GM18870 (cell line): ENCODE measurements around the gene ATP5MC3.

ENCODE experiments used
- ATAC-seq: cut with Tn5 transposase; IDR thresholded peaks from one replicate; pipeline ENCODE4 v1.9.1; 2021; ENCODE audit warnings: moderate library complexity; ENCODE audit not compliant: unreplicated experiment

ATP5MC3 gene

DNA sequence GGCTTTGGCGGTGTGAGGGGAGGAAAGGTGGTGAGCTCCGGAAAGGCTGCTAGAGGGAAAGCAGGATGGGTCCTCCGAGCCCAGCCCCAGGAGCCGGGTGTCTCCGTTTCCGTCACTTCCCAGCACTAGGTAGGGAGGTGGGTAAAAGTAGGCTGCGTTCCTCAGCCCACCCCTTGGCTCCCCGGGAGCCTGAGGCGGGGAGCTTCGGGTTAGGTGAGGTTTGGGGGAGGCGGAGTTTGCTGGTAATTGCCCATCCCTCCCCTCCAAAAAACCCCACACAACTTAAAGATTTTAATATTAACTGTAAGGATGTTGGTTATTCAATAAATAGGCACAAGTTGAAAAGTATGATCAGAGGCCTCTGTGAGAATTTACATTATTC is 13.0 kb downstream of the ATP5MC3 start:
- ATAC-seq: peak; percentile 19

DNA sequence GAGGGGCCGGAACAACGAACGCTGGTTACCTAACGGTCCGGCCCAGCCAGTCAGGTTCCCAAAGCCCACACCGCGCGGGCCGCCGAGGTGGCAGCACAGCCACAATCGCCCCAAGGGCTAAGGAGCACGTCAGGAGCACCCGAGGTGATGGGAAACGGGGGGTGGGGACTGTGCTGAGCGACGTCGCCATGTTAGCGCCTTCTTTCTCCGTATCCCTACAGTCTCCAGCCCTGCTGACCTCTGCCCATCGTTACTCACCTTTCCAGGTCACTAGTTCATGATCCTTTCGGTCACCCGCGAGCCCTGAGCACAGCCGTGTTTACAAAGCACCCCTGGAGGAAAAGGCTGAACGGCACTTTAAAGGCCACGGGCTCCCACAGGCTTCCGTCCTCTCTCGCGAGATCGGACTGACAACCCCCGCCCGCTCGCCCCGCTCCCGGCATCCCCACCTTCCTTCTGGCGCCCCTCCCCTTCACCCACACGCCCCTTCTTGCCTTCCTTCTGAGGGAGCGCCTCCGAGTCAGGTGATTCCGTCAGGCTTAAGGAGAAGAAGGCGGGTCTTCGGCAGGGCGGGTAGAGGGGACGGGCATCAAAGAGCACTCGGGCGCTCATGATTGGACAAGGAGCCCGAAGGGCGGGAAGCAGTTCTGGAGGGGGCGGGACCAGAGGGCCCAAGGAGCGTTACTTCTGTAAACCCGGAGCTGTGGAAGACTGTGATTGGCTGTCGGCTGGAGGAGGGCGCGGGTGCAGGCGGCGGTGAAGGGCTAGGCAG is 13.5 kb downstream of the ATP5MC3 start, which contains the start of gene ATF2:
Gene ATF2, minus strand, starts transcription at position 412 of the 772 bp plus-strand sequence. CDS start 31,760 bp downstream, outside the sequence.
- peak; percentile 96 for ATAC-seq

GRCh38 chr2:175167076-175167791 is 14.3 kb downstream of the ATP5MC3 start:
- ATAC-seq: no peak

DNA sequence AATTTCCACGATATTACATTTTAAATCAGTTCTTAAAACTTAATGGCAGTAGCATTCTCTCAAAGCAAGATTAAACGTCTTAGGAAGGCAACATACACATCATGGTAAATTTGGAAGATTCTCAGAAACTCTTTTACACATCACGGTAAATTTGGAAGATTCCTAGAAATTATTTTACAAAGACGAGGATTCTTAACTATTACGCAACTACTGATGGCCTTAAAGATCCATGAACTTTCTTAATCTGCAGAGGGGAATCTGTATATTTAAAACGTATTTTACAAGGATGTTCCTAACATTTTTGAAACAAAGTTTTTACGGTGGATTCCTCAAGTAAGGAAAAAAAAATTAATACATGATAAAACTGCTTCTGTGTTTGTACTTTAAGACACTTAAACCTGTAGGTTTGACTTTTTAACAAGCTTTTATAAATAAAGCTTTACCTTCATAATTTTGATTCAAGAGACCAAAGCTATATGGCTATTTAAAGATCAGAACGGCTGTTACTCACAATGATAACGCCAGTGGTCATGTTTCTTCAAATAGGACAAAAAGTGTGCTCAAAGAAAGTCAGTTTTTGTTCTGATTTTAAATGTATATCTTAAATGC is 15.2 kb downstream of the ATP5MC3 start:
- ATAC-seq: no peak

GRCh38 chr2:175164235-175164634 is 17.3 kb downstream of the ATP5MC3 start:
- ATAC-seq: no peak

DNA sequence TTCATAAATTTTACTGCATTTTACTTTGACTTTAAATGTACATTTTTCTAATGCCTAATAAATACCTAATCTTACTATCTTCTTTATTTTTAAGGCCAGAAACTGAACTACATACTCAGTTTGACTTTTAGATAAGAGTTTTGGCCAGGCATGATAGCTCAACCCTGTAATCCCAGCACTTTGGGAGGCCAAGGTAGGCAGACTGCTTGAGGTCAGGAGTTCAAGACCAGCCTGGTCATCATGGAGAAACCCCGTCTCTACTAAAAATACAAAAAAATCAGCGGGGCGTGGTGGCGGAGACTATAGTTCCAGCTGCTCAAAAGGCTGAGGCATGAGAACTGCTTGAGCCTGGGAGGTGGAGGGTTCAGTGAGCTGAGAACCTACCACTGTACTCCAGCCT is 22.6 kb downstream of the ATP5MC3 start:
- ATAC-seq: no peak

- no peak for ATAC-seq
Measured at GRCh38 chr2:175156534-175156933, 25.0 kb downstream of the ATP5MC3 start.

GRCh38 chr2:175154661-175155082 is 26.8 kb downstream of the ATP5MC3 start:
- ATAC-seq: peak; percentile 84

GRCh38 chr2:175152242-175152641 is 29.3 kb downstream of the ATP5MC3 start:
- peak; percentile 77 for ATAC-seq

- ATAC-seq: no peak
Measured at GRCh38 chr2:175151791-175152190, 29.7 kb downstream of the ATP5MC3 start.

DNA sequence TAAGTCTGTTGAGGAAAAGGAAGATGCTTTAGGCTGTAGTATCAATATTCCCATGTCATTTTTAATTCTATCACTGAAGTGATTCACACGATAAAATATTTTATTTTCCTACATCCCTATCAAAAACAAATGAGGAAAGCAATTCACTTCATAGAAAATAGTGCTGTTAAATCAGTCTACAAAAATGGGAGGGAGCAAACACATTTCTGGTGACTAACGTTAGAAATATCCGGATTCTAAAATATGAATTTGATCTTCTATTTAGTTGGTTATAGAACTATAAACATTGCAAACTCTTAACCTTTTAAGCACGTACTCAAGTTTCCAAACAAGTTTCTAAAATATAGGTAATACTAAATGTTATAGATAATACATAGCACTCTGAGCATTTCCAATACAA is 34.3 kb downstream of the ATP5MC3 start:
- no peak for ATAC-seq

DNA sequence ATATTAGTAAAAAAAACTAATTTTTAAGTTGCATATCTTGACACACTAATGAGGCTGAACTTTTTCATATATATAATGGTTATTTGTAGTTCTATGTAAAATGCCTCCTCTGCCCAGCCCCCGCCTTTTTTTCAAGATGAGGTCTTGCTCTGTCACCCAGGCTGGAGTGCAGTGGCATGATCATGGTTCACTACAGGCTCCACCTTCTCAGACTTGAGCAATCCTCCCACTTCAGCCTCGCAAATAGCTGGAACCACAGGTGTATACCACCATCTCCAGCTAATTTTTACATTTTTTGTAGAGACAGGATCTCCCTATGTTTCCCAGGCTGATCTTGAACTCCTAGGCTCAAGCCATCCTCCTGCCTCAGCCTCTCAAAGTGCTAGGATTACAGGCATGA is 37.8 kb downstream of the ATP5MC3 start:
- ATAC-seq: no peak

GRCh38 chr2:175143191-175143590 is 38.3 kb downstream of the ATP5MC3 start:
- ATAC-seq: no peak

GRCh38 chr2:175140332-175140731 is 41.2 kb downstream of the ATP5MC3 start:
- no peak for ATAC-seq

DNA sequence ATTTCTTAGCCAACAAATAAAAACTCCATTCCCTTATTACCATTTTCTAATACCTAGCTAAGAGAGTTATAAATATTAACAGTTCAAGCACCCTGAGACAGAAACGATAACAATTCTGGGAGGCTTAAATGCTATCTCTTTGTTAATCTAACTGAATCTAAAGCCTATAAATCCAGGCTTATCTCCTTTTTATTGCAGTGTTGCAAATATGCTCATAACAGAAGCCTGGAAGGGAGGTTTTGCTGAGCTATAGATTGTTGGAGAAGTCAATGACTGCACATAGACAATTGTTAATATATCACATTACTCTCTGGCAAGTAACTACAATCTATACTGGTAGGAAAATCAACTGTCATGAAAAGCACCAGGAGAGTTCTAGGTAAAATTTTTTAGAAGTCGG is 43.7 kb downstream of the ATP5MC3 start:
- ATAC-seq: no peak

GRCh38 chr2:175136334-175137215 is 44.9 kb downstream of the ATP5MC3 start:
- ATAC-seq: peak; percentile 67

DNA sequence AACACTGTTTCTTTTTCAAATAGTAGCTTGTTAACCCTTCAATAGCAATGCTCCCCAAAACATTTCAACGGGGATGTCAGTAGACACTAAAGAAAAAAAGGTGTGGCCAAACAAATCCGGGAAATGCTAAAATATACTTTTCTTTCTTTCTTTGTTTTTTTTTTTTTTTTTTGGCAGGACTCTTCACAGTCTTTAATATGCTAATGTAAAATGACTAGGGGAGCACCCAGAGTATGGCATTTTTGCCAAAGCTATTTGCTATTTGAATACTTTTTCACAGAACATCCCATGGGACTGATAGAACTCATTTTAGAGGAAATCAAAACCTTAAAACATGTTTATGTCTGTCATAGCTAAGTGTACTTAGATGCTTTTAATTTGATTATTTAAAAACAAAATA is 45.6 kb downstream of the ATP5MC3 start:
- no peak for ATAC-seq

- ATAC-seq: no peak
Measured at GRCh38 chr2:175135177-175135576, 46.3 kb downstream of the ATP5MC3 start.

DNA sequence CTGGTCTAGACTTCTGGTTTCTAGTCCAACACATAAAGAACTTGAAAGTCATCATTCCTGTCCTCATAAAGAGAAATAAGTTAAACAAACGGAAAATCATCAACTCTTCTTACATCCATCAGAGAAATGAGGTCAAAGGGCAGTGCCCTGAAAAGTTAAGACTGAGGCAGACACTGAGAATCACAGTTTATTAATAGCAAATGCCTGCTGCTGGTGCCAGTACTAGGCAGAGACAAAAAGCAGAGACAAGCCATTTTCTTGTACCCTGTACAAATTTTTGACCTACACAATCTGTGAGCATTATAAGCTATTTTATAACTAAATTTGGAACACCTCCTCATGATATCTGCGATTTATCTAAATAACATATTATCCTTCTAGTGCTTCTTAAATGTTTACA is 50.3 kb downstream of the ATP5MC3 start:
- no peak for ATAC-seq

DNA sequence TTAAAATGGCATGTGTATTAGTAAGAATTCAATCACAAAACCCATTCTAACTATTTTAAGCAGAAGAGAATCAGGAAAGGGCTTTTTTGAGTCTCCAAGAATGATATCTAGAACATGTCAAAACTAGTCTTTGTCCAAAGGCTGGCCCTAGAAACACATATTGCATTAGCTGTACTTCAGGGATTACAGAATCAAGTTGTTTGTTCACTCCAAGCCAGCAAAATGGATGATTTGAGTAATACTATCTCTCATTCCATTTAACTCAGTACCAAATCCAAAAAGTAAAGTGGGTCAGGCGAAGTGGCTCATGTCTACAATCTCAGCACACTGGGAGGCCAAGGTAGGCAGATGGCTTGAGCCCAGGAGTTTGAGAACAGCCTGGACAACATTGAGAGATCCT is 54.8 kb downstream of the ATP5MC3 start:
- ATAC-seq: no peak
